H1 (cell line): ENCODE data around the gene PCNA. TPM values are rescaled to one million over a fixed set of nuclear protein-coding genes. Genes with fewer than 3 reads are reported as not detected.

ENCODE experiments used
- CTCF ChIA-PET: fragments of 300-600 bp; sonication (Branson Sonifier 250); formaldehyde crosslinking; loops from one replicate; lab custom pipeline; 2021; ENCODE audit not compliant: partially characterized antibody; lab: Charles Lee
- POLR2A ChIA-PET: fragments of 300-600 bp; sonication (Branson Sonifier 250); formaldehyde crosslinking; loops from one replicate; lab custom pipeline; 2021; ENCODE audit warnings: inconsistent platforms; ENCODE audit not compliant: partially characterized antibody; lab: Charles Lee
- DNase-seq, 2 experiments: peaks; one replicate each; pipeline versions ENCODE4 v3.0.0 to v3.0.0-alpha.2; 2010 to 2022; ENCODE audit warnings: low spot score in 2 of 2, low read depth in 1 of 2, mixed read lengths in 1 of 2
- FAIRE-seq: peaks from 2 replicates; lab custom pipeline; 2011; peaks lifted over from hg19 to GRCh38; lab: Jason Lieb, UNC
- H2AFZ ChIP-seq: 2 replicates; pipeline ENCODE4 v1.8.1; 2012; ENCODE audit warnings: low read length, inconsistent platforms
- H2AK5ac ChIP-seq: 2 replicates; pipeline ENCODE4 v1.6.1; 2013; ENCODE audit warnings: low read depth, low read length
- H2BK120ac ChIP-seq: replicated peaks from 2 replicates; pipeline ENCODE3; 2013; ENCODE audit warnings: low read depth, low read length, inconsistent platforms
- H2BK12ac ChIP-seq: 2 replicates; pipeline ENCODE4 v1.6.1; 2013; ENCODE audit warnings: low read depth, low read length
- H2BK15ac ChIP-seq: 2 replicates; pipeline ENCODE4 v1.6.1; 2013; ENCODE audit warnings: low read length
- H2BK20ac ChIP-seq: 2 replicates; pipeline ENCODE4 v1.6.1; 2013; ENCODE audit warnings: low read length
- H2BK5ac ChIP-seq: 2 replicates; pipeline ENCODE4 v1.6.1; 2013; ENCODE audit warnings: low read depth, low read length
- H3K14ac ChIP-seq: 2 replicates; pipeline ENCODE4 v1.6.1; 2013; ENCODE audit warnings: inconsistent platforms; ENCODE audit not compliant: insufficient read length
- H3K18ac ChIP-seq: 2 replicates; pipeline ENCODE4 v1.6.1; 2013; ENCODE audit warnings: low read length; ENCODE audit errors: extremely low read depth
- H3K23ac ChIP-seq: 2 replicates; pipeline ENCODE4 v1.6.1; 2013; ENCODE audit warnings: inconsistent platforms; ENCODE audit not compliant: insufficient read length
- H3K23me2 ChIP-seq: 2 replicates; pipeline ENCODE4 v1.6.1; 2013; ENCODE audit warnings: low read depth, low read length
- H3K27ac ChIP-seq: 2 replicates; pipeline ENCODE4 v1.6.1; 2011; ENCODE audit warnings: low read depth, low read length, inconsistent platforms
- H3K27me3 ChIP-seq, 4 experiments: replicated peaks in 1 of 4; 1 replicate in 1 of 4; 2 replicates in 3 of 4; pipeline versions ENCODE4 v1.6.1 to v1.8.1; 2011 to 2013; ENCODE audit warnings: low read length in 3 of 4, mild to moderate bottlenecking in 3 of 4, inconsistent platforms in 2 of 4, mixed read lengths in 2 of 4, moderate library complexity in 1 of 4; ENCODE audit not compliant: control insufficient read depth in 3 of 4, insufficient read depth in 3 of 4; ENCODE audit errors: extremely low read depth in 1 of 4
- H3K36me3 ChIP-seq, 4 experiments: 2 replicates each; pipeline versions ENCODE4 v1.6.1 to v1.8.1; 2011 to 2013; ENCODE audit warnings: mild to moderate bottlenecking in 4 of 4, low read length in 3 of 4, moderate library complexity in 2 of 4, control low read depth in 1 of 4, inconsistent platforms in 1 of 4; ENCODE audit not compliant: insufficient read depth in 4 of 4, control insufficient read depth in 2 of 4
- H3K4ac ChIP-seq: replicated peaks from 2 replicates; pipeline ENCODE3; 2013; ENCODE audit warnings: low read length, low read depth, mixed read lengths, inconsistent platforms; ENCODE audit not compliant: insufficient read length
- H3K4me1 ChIP-seq, 4 experiments: replicated peaks in 1 of 4; 1 replicate in 1 of 4; 2 replicates in 3 of 4; pipeline versions ENCODE4 v1.6.1 to v1.8.1; 2011 to 2013; ENCODE audit warnings: low read length in 3 of 4, inconsistent platforms in 2 of 4, mixed read lengths in 1 of 4; ENCODE audit not compliant: insufficient read depth in 4 of 4, control insufficient read depth in 3 of 4
- H3K4me2 ChIP-seq, 2 experiments: 2 replicates each; pipeline versions ENCODE4 v1.6.1 to v1.8.1; 2011 to 2013; ENCODE audit warnings: low read depth in 2 of 2, low read length in 2 of 2, control low read depth in 1 of 2, inconsistent platforms in 1 of 2, mild to moderate bottlenecking in 1 of 2; ENCODE audit not compliant: insufficient read depth in 1 of 2
- H3K4me3 ChIP-seq, 4 experiments: fragments of 200-600, 300-600 bp in 1 of 4; sonication (generic), shearing (Covaris generic), sonication (Bioruptor Twin) in 1 of 4; 2 replicates each; pipeline versions ENCODE4 v1.5.1 to v1.8.1; 2011 to 2016; ENCODE audit warnings: low read length in 4 of 4, low read depth in 3 of 4, control low read depth in 2 of 4, inconsistent platforms in 2 of 4, mild to moderate bottlenecking in 2 of 4, mixed read lengths in 1 of 4, moderate library complexity in 1 of 4; ENCODE audit not compliant: insufficient read depth in 2 of 4; ENCODE audit errors: extremely low read depth in 1 of 4
- H3K56ac ChIP-seq: replicated peaks from 2 replicates; pipeline ENCODE3; 2013; ENCODE audit warnings: low read depth, mild to moderate bottlenecking, mixed read lengths, low read length, inconsistent platforms; ENCODE audit not compliant: insufficient read length
- H3K79me1 ChIP-seq: 2 replicates; pipeline ENCODE4 v1.6.1; 2013; ENCODE audit warnings: low read depth, low read length, control low read depth
- H3K79me2 ChIP-seq, 2 experiments: 2 replicates each; pipeline versions ENCODE4 v1.6.1 to v1.8.1; 2012 to 2013; ENCODE audit warnings: low read length in 2 of 2, mild to moderate bottlenecking in 2 of 2, inconsistent platforms in 1 of 2; ENCODE audit not compliant: insufficient read depth in 2 of 2, control insufficient read depth in 1 of 2
- H3K9ac ChIP-seq, 4 experiments: replicated peaks in 1 of 4; 1 replicate in 1 of 4; 2 replicates in 3 of 4; pipeline versions ENCODE4 v1.6.1 to v1.8.1; 2011 to 2013; ENCODE audit warnings: low read depth in 3 of 4, low read length in 3 of 4, control low read depth in 2 of 4, mild to moderate bottlenecking in 2 of 4, moderate library complexity in 2 of 4, inconsistent platforms in 1 of 4; ENCODE audit errors: extremely low read depth in 1 of 4
- H3K9me3 ChIP-seq, 2 experiments: 2 replicates each; pipeline versions ENCODE4 v1.6.1 to v1.8.1; 2012 to 2013; ENCODE audit warnings: mild to moderate bottlenecking in 2 of 2, moderate library complexity in 2 of 2, control low read depth in 1 of 2, inconsistent platforms in 1 of 2, low read depth in 1 of 2, low read length in 1 of 2, mixed read lengths in 1 of 2; ENCODE audit not compliant: insufficient read depth in 2 of 2
- H4K20me1 ChIP-seq, 2 experiments: replicated peaks in 1 of 2; 2 replicates each; pipeline versions ENCODE3 to v1.8.1; 2011 to 2013; ENCODE audit warnings: inconsistent platforms in 2 of 2, low read length in 2 of 2, mild to moderate bottlenecking in 1 of 2; ENCODE audit not compliant: insufficient read depth in 2 of 2, control insufficient read depth in 1 of 2
- H4K5ac ChIP-seq: 2 replicates; pipeline ENCODE4 v1.6.1; 2013; ENCODE audit warnings: low read length, low read depth, mixed read lengths, inconsistent platforms; ENCODE audit not compliant: insufficient read length
- H4K8ac ChIP-seq: 2 replicates; pipeline ENCODE4 v1.8.0; 2013; ENCODE audit warnings: mild to moderate bottlenecking, moderate library complexity, low read length, inconsistent platforms; ENCODE audit not compliant: insufficient read depth; ENCODE audit errors: extremely low read depth
- H4K91ac ChIP-seq: replicated peaks from 2 replicates; pipeline ENCODE3; 2013; ENCODE audit warnings: low read length, mixed read lengths, inconsistent platforms; ENCODE audit not compliant: insufficient read length
- CBX8 ChIP-seq: fragments of 300-800, 300-1000 bp; sonication (generic); IDR thresholded peaks from 2 replicates; pipeline ENCODE4 v1.7.1; 2016; ENCODE audit warnings: low read depth, low read length, borderline replicate concordance
- FOSL1 ChIP-seq: IDR thresholded peaks from 2 replicates; pipeline ENCODE4 v1.6.1; 2011; ENCODE audit warnings: mild to moderate bottlenecking, low read depth, low read length, moderate library complexity; ENCODE audit not compliant: insufficient read depth
- GTF2F1 ChIP-seq: IDR thresholded peaks from 2 replicates; pipeline ENCODE4 v1.6.1; 2012; ENCODE audit warnings: low read depth, low read length, improper control_type of control experiment, borderline replicate concordance
- JUND ChIP-seq: IDR thresholded peaks from 2 replicates; pipeline ENCODE4 v1.6.1; 2011; ENCODE audit warnings: mild to moderate bottlenecking, improper control_type of control experiment, low read length
- KDM4A ChIP-seq: IDR thresholded peaks from one replicate; pipeline ENCODE4 v1.7.1; 2012; ENCODE audit warnings: low read depth, mild to moderate bottlenecking, moderate library complexity, low read length, inconsistent platforms; ENCODE audit not compliant: severe bottlenecking
- POLR2A ChIP-seq, 2 experiments: IDR thresholded peaks; 1 replicate in 1 of 2; 2 replicates in 1 of 2; pipeline ENCODE4 v1.6.1; 2011; ENCODE audit warnings: low read depth in 2 of 2, low read length in 2 of 2, mild to moderate bottlenecking in 2 of 2; ENCODE audit errors: control extremely low read depth in 1 of 2
- RAD21 ChIP-seq, 2 experiments: IDR thresholded peaks in 1 of 2; conservative IDR thresholded peaks in 1 of 2; 2 replicates each; pipeline ENCODE4 v1.6.1; 2011; ENCODE audit warnings: low read depth in 2 of 2, low read length in 2 of 2, improper control_type of control experiment in 1 of 2, inconsistent platforms in 1 of 2, mild to moderate bottlenecking in 1 of 2, moderate library complexity in 1 of 2
- SUZ12 ChIP-seq: fragments of 200-600 bp; sonication (generic); IDR thresholded peaks from 2 replicates; pipeline ENCODE4 v1.6.1; 2012; ENCODE audit warnings: mild to moderate bottlenecking, inconsistent platforms, low read length, moderate library complexity, mixed read lengths
- ZNF274 ChIP-seq: IDR thresholded peaks from 2 replicates; pipeline ENCODE4 v1.7.0; 2012; ENCODE audit warnings: low read length, borderline replicate concordance; ENCODE audit errors: extremely low read depth
- WGBS, 2 experiments: shearing (Covaris generic) in 1 of 2; methylation state at CpG; one replicate each; pipeline versions ENCODE4 v1.1.6 to v1.1.7; 2013 to 2015; ENCODE audit warnings: low lambda C conversion rate in 2 of 2, mixed read lengths in 2 of 2, inconsistent platforms in 1 of 2, low coverage in 1 of 2, missing lambda C conversion rate in 1 of 2; ENCODE audit not compliant: insufficient replicate concordance in 2 of 2, insufficient coverage in 1 of 2, insufficient read length in 1 of 2; ENCODE audit errors: extremely low coverage in 1 of 2, missing lambda C conversion rate in 1 of 2; 5-methylcytosine and 5-hydroxymethylcytosine counted together
- polyA plus RNA-seq, 7 experiments: library from polyadenylated mRNA; depleted of rRNA in 3 of 7; stranded (reverse) in 5 of 7; unstranded in 2 of 7; fragments of >200 nt in 5 of 7; fragments of 200-250 nt in 2 of 7; gene quantifications; 1 replicate in 5 of 7; 2 replicates in 1 of 7; 4 replicates in 1 of 7; pipeline versions ENCODE4 v1.2.1 to v1.2.3, GENCODE V29; 2011 to 2013; ENCODE audit warnings: missing spikeins in 2 of 7, mixed read lengths in 2 of 7
- total RNA-seq: library from RNA; stranded (reverse); fragmentation: NEBNext Ultra II Directional; extraction: Animal tissue kit (Norgen Biotek cat#: 25700); gene quantifications from 2 replicates; pipeline ENCODE4 v1.2.1, GENCODE V29; 2021

The PCNA gene
- total and polyA plus RNA-seq, 2 of the 8 experiments (the other 6 are each of a cell fraction or from before 2014, with no cell fraction given) = 290 to 737 TPM

DNA sequence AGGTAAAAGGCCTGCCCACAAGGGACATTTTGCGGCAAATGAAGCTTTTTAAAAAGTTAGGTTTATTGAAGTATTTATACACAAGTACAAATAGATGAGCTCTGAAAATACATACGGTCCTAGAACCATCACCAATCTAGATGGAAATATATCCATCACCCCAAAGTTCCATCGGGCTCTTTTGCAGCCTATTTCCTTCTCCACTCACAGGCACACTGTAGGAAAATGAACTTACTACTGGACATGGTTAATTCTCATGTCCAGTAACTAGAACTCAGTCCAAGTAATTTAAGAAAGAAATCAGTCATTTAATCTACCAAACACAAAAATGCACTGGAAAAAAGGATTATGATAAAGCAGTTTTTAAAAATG, 6.2 kb downstream of the PCNA start:
- TF ChIP-seq GTF2F1 (no peak), SUZ12 (no peak), CBX8 (no peak), ZNF274 (no peak), POLR2A (IDR thresholded peaks at IDR 0.05; ENCODE audit: control extremely low read depth in 1 of 2, low read depth in 2 of 2, low read length in 2 of 2) (no peak), JUND (no peak), KDM4A (no peak), RAD21 (IDR thresholded peaks at IDR 0.05 in 1 of 2, conservative IDR thresholded peaks at IDR 0.05 in 1 of 2; ENCODE audit: low read depth in 2 of 2, low read length in 2 of 2) (no peak), FOSL1 (no peak)
- TF ChIP-seq, all 59 proteins: peak for 0
- peak overlapping the region; percentile 90; the same call in 1 of the 2 replicates for H3K18ac ChIP-seq
- H3K23me2 ChIP-seq = peaks cover 7% of the 10 kb centered on the region
- whole genome bisulfite sequencing, 2 experiments = 70% methylated on average over 3 of the region's 3 CpGs; no CpG with 5 or more reads in 1 of the 2 experiments
- no peak overlapping the region for H3K4ac ChIP-seq
- H3K9me3 ChIP-seq = no peaks in the 10 kb centered on the region
- DNase-seq (no peak), FAIRE-seq (no peak)
- H3K23ac ChIP-seq = no peak overlapping the region
- H4K20me1 ChIP-seq = peaks cover 4 to 15% of the 10 kb centered on the region in 2 experiments
- no peaks in the 10 kb centered on the region for H3K27me3 ChIP-seq
- H3K4me3 ChIP-seq = peak overlapping the region; percentile 92 to 96 (median 92)
- peak overlapping the region; percentile 85; the same call in 1 of the 2 replicates for H2BK5ac ChIP-seq
- H4K5ac ChIP-seq = no peak overlapping the region
- H3K56ac ChIP-seq = no peak overlapping the region
- H2BK15ac ChIP-seq = no peak overlapping the region
- H4K91ac ChIP-seq = peak overlapping the region; percentile 55
- no peak overlapping the region for H2BK20ac ChIP-seq
- H3K4me1 ChIP-seq = no peaks in the 10 kb centered on the region; a peak in 1 of 7 replicates
- H2AFZ ChIP-seq = no peak overlapping the region
- H4K8ac ChIP-seq = peak overlapping the region; percentile 97; the same call in 1 of the 2 replicates
- peaks cover 7 to 39% of the 10 kb centered on the region in 2 experiments for H3K79me2 ChIP-seq
- H3K36me3 ChIP-seq = peaks cover 29 to 54% (median 45%) of the 10 kb centered on the region in 4 experiments
- H3K27ac ChIP-seq = peak overlapping the region; percentile 92
- ChIA-PET CTCF (no interaction called here), POLR2A (interaction anchor here (0.8 kb wide), 1 partner anchor 57 kb away, joined by 3 read pairs; no protein-coding TSS in a partner anchor)
- H3K4me2 ChIP-seq = peak overlapping the region; percentile 75 to 92
- H2AK5ac ChIP-seq = no peak overlapping the region
- H2BK120ac ChIP-seq = no peak overlapping the region
- H3K14ac ChIP-seq = no peak overlapping the region
- H3K79me1 ChIP-seq = no peaks in the 10 kb centered on the region; the same call in 1 of the 2 replicates
- peak overlapping the region in 3 of 4 experiments; percentile 80 to 92 (median 87); a peak in 4 of 7 replicates for H3K9ac ChIP-seq
- H2BK12ac ChIP-seq = no peak overlapping the region
